Measurements from ENCODE around the gene DIS3. TPM values are rescaled to one million over a fixed set of nuclear protein-coding genes. Genes with fewer than 3 reads are reported as not detected.
"Not testable (repeated sequence)": the region's sequence is repeated elsewhere in the genome, so short reads cannot be mapped to it uniquely, and the experiment has no call there.

Gene DIS3, protein sequence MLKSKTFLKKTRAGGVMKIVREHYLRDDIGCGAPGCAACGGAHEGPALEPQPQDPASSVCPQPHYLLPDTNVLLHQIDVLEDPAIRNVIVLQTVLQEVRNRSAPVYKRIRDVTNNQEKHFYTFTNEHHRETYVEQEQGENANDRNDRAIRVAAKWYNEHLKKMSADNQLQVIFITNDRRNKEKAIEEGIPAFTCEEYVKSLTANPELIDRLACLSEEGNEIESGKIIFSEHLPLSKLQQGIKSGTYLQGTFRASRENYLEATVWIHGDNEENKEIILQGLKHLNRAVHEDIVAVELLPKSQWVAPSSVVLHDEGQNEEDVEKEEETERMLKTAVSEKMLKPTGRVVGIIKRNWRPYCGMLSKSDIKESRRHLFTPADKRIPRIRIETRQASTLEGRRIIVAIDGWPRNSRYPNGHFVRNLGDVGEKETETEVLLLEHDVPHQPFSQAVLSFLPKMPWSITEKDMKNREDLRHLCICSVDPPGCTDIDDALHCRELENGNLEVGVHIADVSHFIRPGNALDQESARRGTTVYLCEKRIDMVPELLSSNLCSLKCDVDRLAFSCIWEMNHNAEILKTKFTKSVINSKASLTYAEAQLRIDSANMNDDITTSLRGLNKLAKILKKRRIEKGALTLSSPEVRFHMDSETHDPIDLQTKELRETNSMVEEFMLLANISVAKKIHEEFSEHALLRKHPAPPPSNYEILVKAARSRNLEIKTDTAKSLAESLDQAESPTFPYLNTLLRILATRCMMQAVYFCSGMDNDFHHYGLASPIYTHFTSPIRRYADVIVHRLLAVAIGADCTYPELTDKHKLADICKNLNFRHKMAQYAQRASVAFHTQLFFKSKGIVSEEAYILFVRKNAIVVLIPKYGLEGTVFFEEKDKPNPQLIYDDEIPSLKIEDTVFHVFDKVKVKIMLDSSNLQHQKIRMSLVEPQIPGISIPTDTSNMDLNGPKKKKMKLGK
- total RNA-seq, result 47.9 and 53.0 TPM in 2 replicates

DNA sequence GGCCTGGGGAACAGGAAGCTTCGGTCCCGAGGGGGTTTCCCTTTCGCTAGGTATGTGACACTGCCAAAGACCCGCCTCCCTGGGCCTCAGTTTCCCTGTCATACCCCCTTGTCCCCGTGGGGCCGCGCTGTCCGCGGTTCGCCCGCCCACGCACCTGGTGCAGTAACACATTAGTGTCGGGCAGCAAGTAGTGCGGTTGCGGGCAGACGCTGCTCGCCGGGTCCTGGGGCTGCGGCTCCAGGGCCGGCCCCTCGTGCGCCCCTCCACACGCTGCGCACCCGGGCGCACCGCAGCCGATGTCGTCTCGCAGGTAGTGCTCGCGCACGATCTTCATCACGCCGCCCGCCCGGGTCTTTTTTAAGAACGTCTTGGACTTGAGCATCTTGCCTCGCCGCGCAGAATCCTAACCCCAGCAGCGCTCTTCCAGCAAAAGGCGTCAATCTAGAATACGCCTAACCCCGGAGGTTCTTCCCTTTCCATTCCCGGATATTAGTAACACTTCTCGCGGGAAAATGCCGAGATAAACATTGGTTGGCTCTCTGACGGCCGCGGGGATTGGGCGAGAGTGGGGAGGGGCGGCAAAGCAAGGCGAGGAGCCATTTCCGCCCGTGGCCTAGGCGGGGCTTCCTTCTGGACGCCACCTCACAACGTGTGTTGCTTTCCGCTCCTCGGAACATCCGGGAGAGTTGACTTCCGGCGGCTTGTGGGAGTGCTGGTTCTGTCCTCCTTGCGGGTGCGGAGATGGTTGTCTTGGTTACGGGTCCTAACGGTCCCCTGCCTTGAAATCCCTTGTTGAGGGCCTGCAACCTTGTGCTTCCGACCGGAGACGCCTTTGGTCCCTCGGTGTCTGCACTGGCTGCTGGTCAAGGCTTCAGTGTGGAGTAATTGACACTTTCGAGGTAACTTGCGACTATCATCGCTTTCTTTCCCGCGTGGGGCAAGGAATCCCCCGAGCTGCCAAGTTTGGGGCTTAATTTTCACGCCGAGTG lies at the start of gene DIS3, which contains the start of gene PIBF1:
TSS of gene DIS3 (minus strand) at position 450 of the 989 bp plus-strand sequence. CDS start at position 382, 68 bp downstream.
TSS of gene PIBF1 (plus strand) at position 683 of the 989 bp plus-strand sequence. CDS start 1,337 bp downstream, outside the sequence.
- DNase-seq (ENCODE audit: low read depth, low spot score), result peak; percentile 94

DNA sequence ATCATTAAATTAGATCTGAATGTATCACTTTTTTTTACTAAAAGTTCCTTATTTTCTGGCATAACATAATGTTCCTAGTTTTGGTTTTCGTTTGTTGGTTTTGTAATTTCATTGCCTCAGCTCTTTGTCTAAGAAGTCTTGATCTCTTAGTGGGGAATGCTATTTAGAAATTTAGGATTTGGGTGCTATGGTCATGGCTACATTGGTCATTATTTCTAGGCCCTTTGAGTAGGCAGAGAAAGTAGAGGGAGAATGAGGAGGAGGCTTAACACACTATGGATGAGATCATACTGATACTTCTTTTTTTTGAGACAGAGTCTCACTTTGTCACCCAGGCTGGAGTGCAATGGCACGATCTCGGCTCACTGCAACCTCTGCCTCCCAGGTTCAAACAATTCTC lies 42.0 kb upstream of the DIS3 start:
- no peak for DNase-seq (ENCODE audit: low read depth, low spot score)

DNA sequence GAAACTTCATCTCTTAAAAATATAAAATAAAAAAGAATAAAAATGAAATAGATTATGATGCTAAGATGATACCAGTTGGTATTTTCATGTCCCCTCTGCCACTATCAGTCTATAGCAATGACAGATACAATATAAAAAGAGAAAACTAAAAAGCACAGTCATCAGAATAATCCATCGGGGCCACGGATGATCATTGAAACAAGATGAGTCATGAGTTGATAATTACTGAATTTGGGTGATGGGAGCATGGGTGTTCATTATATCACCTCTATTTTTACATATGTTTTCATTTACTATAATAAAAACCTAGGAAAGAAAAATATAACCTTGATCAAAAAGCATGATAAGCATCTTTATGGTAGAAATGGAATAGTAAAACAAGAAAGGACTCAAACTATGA lies 41.4 kb upstream of the DIS3 start:
- DNase-seq (ENCODE audit: low read depth, low spot score), result no peak

DNA sequence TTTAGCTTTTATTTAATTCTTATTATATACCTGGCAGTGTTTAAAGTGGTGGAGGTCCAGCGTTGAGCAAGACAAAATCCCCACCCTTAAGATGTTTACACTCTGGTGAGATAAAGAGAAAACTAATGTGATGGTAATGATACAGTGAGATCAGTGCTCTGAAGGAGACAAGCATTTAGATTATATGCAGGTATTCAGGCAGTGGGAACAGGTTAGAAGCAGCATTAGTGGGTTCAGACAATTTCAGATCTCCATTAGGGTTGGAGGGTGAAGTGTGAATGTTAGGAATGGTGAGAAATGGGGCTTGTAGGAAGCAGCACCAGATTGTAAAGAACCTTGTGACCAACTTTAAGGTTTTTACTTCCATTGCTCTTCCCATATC lies 39.2 kb upstream of the DIS3 start:
- no peak for DNase-seq (ENCODE audit: low read depth, low spot score)

DNA sequence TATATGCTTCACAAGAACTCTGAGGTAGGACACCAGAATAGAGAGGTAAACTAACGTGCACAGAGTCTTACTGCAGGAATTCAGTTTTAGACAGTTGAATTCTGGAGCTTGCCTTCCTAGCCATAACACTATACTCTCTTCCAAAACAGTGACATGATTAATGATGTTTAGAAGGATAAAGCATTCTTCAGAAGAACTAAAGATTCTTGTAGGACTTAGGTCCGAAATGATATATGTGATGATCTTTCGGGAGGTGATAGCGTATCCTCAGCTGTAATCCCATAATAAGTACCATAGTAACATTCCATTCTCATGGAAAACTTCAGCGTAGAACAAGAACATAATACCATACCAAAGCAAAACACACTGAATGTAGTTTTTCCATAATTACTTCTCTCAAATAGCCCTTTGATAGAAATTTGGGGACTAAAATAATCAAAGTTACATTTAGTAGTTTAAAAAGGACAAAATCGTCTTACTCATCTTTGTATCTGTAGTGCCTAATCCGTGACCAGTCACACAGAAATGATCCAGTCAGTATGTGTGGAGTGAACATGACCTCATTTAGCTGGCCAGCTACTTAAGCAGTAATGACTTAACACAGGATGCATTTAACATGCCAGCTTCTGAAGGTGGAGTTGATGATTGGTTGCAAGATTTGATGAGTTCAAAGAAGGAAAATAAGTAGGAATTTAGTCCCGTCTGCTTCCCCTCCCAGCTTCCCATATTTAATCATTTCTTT lies 38.6 kb upstream of the DIS3 start:
- no peak for DNase-seq (ENCODE audit: low read depth, low spot score)

DNA sequence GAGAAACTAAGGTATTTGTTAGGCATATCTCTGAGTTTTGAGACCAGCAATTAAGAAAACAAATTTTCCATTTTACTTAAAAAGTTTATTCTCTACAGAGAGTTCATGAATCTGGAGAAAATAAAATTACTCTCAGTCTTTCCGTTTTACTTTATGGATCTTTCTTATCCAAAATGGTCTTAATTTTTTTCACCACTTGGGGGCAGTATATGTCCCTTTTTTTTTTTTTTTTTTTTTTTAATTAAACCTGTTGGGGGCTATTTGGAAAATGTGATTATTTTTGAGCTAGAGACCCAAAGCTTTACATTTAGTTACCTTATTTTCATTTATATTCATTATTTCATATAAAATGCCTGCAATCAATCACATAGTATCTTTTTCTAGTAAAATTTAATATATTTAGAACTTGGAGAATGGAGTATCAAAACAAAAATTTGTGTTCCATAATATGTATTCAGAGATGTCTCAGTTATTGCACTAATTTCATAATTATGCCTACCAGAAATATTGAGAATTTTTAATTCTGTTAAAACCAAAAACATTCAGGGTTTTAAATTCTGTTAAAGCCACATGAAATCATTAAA lies 27.3 kb upstream of the DIS3 start:
- DNase-seq (ENCODE audit: low read depth, low spot score), result no peak

DNA sequence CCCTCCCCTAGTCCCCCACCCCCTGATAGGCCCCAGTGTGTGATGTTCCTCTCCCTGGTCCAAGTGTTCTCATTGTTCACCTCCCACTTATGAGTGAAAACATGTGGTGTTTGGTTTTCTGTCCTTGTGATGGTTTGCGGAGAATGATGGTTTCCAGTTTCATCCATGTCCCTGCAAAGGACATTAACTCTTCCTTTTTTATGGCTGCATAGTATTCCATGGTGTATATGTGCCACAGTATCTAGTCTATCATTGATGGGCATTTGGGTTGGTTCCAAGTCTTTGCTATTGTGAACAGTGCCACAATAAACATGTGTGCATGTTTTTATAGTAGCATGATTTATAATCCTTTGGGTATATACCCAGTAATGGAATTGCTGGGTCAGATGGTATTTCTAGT lies 24.8 kb upstream of the DIS3 start:
- DNase-seq (ENCODE audit: low read depth, low spot score), result not testable (repeated sequence)

DNA sequence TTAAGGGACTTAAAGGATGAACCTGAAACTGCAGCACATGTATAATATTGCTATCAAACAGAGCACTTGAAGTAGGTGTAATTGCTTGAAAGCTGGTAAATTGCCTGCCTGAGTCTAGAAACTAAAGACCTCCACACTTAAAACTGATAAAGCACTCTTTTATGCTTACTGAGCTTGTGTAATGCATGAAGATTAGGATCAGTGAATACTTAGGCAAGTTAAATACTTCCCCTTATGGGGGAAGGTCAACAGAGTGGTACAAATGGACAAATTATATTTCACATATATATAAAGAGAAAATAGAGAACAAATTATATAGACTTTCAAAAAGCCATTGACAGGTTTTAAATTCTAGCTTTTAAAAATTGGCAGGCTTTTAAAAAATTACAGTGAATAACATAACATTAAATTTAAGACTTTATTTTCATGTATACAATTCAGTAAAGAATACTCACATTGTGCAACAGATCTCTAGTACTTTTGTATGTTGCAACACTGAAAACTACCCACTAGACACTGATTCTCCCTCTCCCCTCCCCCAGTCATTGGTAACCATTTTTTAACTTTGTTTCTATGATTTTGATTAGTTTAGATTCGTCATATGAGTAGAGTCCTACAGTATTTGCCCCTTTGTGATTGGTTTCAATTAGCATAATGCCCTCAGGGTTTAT lies 24.1 kb upstream of the DIS3 start:
- DNase-seq (ENCODE audit: low read depth, low spot score), result no peak

DNA sequence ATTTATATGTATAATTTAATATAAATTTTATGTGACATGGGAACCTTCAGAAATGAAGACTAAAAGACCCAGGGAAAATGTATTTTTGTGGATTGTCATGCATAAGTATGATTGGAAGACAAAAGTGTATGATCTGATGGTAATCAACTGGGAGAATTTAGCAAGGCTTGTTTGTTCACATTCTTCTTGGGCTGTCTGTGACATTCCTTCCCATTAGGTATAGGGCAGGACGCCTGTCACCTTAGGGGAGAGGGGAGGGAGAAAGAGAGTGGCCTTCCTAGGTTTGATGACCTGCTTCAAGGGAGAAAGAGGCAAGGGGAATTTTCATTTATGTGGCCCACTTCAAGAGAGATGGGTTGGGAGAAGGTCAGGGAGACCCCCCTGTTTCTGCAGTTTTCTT lies 22.6 kb upstream of the DIS3 start:
- DNase-seq (ENCODE audit: low read depth, low spot score), result no peak

DNA sequence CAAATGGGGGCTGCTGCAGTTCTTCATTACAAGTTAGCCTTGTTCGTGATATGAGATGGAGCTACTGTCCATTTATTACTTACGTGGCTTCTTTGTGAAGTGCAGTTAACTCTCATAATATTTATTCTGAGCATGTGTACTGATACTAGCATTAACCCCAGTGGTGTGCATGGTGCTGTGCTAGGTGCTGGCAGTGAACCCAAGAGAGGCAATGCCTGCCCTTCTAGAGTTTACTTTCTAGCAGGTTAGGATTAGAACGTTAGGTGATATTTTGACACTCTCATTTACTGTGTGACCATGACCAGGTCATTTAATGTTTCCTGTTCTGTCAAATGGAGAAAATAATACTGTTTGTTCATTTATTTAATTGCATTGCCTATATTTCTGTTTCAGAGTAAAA lies 17.1 kb upstream of the DIS3 start:
- no peak for DNase-seq (ENCODE audit: low read depth, low spot score)

DNA sequence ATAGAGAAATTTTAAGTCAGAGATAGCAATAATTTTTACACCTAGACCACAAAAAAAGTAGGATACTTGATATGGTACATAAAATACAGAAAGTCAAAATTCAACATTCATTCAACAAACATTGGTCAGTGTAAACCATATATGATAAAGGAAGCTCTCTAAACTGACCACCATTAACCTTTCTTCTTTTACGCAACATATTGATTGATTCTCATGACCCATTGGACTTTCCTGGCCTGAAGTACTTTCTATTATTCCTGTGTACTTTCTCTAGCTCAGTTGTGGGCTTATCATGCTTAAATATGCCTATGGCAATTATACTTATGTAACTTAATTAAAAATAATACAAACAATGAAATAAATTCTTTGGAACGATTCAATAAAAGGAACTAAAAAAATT lies 10.9 kb upstream of the DIS3 start:
- no peak for DNase-seq (ENCODE audit: low read depth, low spot score)

DNA sequence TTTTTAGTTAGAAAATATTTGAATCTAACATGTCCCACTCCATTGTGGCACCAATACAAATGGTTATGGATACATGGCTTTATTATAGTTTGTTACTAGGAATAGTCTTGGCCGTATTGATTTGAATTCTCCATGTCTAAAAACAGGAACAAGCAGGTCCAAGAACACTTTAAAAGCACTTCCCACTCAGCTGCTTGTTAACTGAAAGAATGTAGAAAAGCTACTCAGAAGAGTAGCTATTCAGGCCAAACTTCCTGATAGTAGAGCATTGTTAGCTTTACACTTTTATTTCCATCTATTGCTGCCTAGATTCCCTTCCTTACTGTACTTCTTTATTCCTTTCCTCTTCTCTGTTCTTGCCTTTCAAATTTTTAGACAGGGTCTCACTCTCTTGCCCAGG lies 7.1 kb upstream of the DIS3 start:
- no peak for DNase-seq (ENCODE audit: low read depth, low spot score)

DNA sequence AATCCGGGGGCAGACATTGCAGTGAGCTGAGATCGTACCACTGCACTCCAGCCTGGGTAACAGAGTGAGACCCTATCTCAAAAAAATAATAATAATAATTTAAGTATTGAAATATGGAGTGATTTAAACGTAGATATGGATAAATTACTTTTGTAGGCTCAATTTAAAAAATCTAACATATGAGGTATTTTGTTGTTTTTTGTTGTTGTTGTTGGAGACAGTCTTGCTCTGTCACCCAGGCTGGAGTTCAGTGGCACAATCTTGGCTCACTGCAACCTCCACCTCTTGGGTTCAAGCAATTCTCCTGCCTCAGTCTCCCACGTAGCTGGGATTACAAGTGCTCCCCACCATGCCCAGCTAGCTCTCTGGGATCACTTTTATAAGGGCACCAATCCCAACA lies 3.0 kb upstream of the DIS3 start:
- DNase-seq (ENCODE audit: low read depth, low spot score), result not testable (repeated sequence)

DNA sequence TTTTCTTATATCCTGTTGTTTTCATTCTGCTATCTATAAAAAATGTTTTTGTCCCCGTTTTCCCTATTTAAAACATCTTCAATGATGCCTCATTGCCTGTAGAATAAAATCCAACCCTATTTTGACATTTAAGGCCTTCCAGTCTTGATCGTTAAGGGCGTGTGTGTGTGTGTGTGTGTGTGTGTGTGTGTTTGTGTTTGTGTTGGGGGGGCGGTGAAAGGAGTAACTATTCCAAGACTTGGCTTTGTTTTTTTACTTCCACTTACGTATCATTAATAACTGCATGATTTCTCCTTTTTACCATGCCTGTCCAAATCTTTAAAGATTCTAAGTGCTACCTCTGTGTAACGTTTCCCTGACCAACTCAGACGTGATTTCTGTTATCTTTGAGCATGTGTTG lies 1.0 kb upstream of the DIS3 start:
- DNase-seq (ENCODE audit: low read depth, low spot score), result no peak

DNA sequence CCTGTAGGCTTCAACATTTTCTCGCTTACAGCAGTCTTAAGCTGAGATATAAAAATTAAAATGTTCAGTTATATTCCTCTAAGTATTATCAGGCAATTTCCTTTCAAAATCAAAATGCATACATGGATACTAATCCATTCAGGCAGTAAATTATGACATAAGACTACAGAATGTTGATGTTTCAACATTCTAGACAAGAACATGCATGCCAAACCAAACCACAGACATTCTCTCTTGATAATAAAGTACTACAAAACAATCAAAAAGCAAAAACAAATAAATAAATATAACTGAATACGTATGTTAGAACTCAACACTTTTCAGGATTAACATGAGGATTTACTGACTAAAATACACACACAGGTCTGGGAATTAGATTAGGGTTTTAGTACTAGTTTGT lies 7.7 kb downstream of the DIS3 start:
- DNase-seq (ENCODE audit: low read depth, low spot score), result no peak

DNA sequence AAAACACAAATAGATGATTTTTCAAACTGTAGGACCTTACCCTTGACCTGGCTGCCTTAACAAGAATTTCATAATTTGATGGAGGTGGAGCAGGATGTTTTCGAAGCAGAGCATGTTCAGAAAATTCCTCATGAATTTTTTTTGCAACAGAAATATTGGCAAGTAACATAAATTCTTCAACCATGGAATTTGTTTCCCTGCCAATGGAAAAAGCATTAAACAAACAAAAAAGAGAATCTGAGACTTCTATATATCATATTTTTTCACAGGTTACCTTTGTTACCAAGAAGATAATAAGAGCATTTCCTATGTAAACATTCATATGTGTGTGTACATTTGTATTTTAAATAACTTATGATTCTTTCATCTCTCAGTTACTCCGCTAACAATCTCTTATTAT lies 18.3 kb downstream of the DIS3 start:
- no peak for DNase-seq (ENCODE audit: low read depth, low spot score)

DNA sequence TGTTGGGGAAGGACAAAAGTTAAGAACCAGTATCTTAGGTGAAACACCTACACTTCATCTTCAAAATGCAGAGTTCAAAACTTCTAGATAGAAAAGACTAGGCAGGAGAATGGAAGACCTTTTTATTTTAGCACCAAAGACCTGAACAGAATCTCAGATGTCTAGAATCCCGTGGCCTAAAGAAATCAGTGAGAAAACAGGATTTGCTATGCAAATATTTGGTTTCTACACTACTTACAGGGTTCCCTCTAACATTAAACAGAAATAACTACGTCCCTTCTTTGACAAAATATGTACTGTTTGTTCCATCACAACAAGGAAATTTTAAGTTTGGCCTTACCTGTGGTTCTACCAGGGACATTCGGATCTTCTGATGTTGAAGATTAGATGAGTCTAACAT lies 21.5 kb downstream of the DIS3 start:
- no peak for DNase-seq (ENCODE audit: low read depth, low spot score)

DNA sequence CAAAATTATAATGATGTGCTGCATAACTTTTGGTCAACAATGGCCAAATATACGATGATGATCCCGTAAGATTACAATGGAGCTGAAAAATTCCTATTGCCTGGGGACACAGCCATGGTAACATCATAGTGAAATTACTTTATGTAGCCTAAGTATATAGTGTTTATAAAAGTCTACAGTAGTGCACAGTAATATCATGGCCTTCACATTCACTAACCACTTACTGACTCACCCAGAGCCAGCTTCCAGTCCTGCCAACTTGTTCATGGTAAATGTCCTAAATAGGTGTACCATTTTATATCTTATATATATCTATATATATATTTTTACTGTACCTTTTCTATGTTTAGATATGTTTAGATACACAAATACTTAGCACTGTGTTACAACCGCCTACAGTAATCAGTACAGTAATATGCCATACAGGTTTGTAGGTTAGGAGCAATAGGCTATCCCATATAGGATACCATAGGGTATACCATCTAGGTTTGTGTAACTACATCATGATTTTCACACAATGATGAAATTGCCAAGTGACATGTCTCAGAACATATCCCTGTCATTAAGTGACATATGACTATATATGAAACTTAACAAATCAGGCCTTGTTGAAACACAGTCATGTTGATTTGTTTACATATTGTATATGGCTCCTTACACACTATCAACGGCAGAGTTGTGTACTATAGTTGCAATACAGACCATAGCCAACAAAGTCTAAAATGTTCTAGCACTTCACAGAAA lies 23.7 kb downstream of the DIS3 start:
- no peak for DNase-seq (ENCODE audit: low read depth, low spot score)

DNA sequence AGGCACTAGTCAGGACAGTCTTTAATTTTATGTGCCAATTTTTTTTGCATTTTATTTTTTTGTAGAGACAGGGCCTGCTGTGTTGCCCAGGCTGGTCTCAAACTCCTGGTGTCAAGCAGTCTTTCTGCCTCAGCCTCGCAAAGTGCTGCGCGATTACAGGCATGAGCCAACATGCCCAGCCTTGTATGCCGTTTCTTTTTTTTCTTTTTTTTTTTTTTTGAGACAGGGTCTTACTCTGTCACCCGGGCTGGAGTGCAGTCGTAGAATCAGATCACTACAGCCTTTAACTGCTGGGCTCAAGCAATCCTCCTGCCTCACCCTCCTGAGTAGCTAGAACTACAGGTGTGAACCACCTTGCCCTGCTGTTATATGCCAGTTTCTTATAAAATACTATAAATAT lies 27.6 kb downstream of the DIS3 start:
- no peak for DNase-seq (ENCODE audit: low read depth, low spot score)

All from pulmonary artery endothelial cell (primary cell).